Liver (tissue), 9 donors: ENCODE measurements around the gene MYBPC3. TPM values are rescaled to one million over a fixed set of nuclear protein-coding genes. Genes with fewer than 3 reads are reported as not detected.

Experiments
- DNase-seq: peaks from one replicate; pipeline ENCODE4 v3.0.0-alpha.2; 2017; ENCODE audit warnings: low spot score
- H3K27ac ChIP-seq, 2 donors: one replicate each; pipeline ENCODE4 v1.7.0; 2013; ENCODE audit warnings: inconsistent platforms in 2 of 2, low read length in 2 of 2, control low read depth in 1 of 2, low read depth in 1 of 2, mild to moderate bottlenecking in 1 of 2
- H3K27me3 ChIP-seq, 4 donors: one replicate each; pipeline versions ENCODE4 v1.6.1 to v1.7.0; 2013; ENCODE audit warnings: low read length in 3 of 4, inconsistent platforms in 1 of 4, mild to moderate bottlenecking in 1 of 4, moderate library complexity in 1 of 4; ENCODE audit not compliant: control insufficient read depth in 4 of 4, insufficient read depth in 4 of 4
- H3K36me3 ChIP-seq, 4 donors: one replicate each; pipeline versions ENCODE4 v1.6.1 to v1.7.0; 2013; ENCODE audit warnings: low read length in 3 of 4, mild to moderate bottlenecking in 3 of 4, low read depth in 1 of 4, moderate library complexity in 1 of 4; ENCODE audit not compliant: control insufficient read depth in 4 of 4, insufficient read depth in 3 of 4
- H3K4me1 ChIP-seq, 4 donors: one replicate each; pipeline versions ENCODE4 v1.6.1 to v1.7.0; 2013; ENCODE audit warnings: low read length in 3 of 4, mild to moderate bottlenecking in 3 of 4, moderate library complexity in 1 of 4; ENCODE audit not compliant: control insufficient read depth in 4 of 4, insufficient read depth in 4 of 4
- H3K4me3 ChIP-seq, 3 donors: one replicate each; pipeline versions ENCODE4 v1.6.1 to v1.7.0; 2013; ENCODE audit warnings: low read length in 3 of 3, control low read depth in 1 of 3, low read depth in 1 of 3, mild to moderate bottlenecking in 1 of 3
- H3K9ac ChIP-seq, 2 donors: one replicate each; pipeline ENCODE4 v1.7.0; 2013; ENCODE audit warnings: low read length in 2 of 2, mild to moderate bottlenecking in 2 of 2, moderate library complexity in 2 of 2, control low read depth in 1 of 2, low read depth in 1 of 2
- H3K9me3 ChIP-seq, 4 donors: one replicate each; pipeline versions ENCODE4 v1.6.1 to v1.7.0; 2013; ENCODE audit warnings: low read length in 3 of 4; ENCODE audit not compliant: control insufficient read depth in 4 of 4
- CTCF ChIP-seq: fragments of 150-350 bp; IDR thresholded peaks from 2 replicates; pipeline ENCODE4 v1.5.1; 2017; ENCODE audit warnings: improper control_type of control experiment, low read depth, low read length; ENCODE audit not compliant: missing input control
- EGR1 ChIP-seq, 2 donors: IDR thresholded peaks; 2 replicates each; pipeline ENCODE4 v1.6.1; 2016 to 2018; ENCODE audit warnings: antibody characterized with exemption in 2 of 2, low read depth in 2 of 2
- FOXA1 ChIP-seq: IDR thresholded peaks from 2 replicates; pipeline ENCODE4 v1.6.1; 2016; ENCODE audit warnings: antibody characterized with exemption
- FOXA2 ChIP-seq: IDR thresholded peaks from 2 replicates; pipeline ENCODE4 v1.6.1; 2016; ENCODE audit warnings: antibody characterized with exemption
- GABPA ChIP-seq, 2 donors: IDR thresholded peaks in 1 of 2; conservative IDR thresholded peaks in 1 of 2; 2 replicates each; pipeline ENCODE4 v1.6.1; 2016; ENCODE audit warnings: antibody characterized with exemption in 2 of 2, mild to moderate bottlenecking in 1 of 2, moderate library complexity in 1 of 2
- HNF4A ChIP-seq, 2 donors: conservative IDR thresholded peaks; 2 replicates each; pipeline ENCODE4 v1.6.1; 2016; ENCODE audit warnings: antibody characterized with exemption in 2 of 2, mild to moderate bottlenecking in 2 of 2
- JUND ChIP-seq, 2 donors: IDR thresholded peaks; 2 replicates each; pipeline ENCODE4 v1.6.1; 2016; ENCODE audit warnings: antibody characterized with exemption in 2 of 2
- NR2F2 ChIP-seq: IDR thresholded peaks from 2 replicates; pipeline ENCODE4 v1.6.1; 2016; ENCODE audit warnings: antibody characterized with exemption
- REST ChIP-seq: IDR thresholded peaks from 2 replicates; pipeline ENCODE4 v1.6.1; 2016; ENCODE audit warnings: antibody characterized with exemption, mild to moderate bottlenecking
- RXRA ChIP-seq, 2 donors: IDR thresholded peaks; 2 replicates each; pipeline ENCODE4 v1.6.1; 2017 to 2018; ENCODE audit warnings: antibody characterized with exemption in 2 of 2, mild to moderate bottlenecking in 1 of 2
- SP1 ChIP-seq: IDR thresholded peaks from 2 replicates; pipeline ENCODE4 v1.6.1; 2018; ENCODE audit warnings: antibody characterized with exemption, mild to moderate bottlenecking
- TAF1 ChIP-seq: conservative IDR thresholded peaks from 2 replicates; pipeline ENCODE4 v1.6.1; 2016; ENCODE audit warnings: antibody characterized with exemption, mild to moderate bottlenecking
- YY1 ChIP-seq: IDR thresholded peaks from 2 replicates; pipeline ENCODE4 v1.6.1; 2016; ENCODE audit warnings: antibody characterized with exemption, mild to moderate bottlenecking
- ZBTB33 ChIP-seq: IDR thresholded peaks from 2 replicates; pipeline ENCODE4 v1.6.1; 2016; ENCODE audit warnings: antibody characterized with exemption
- WGBS: extraction: QIAGEN DNeasy Blood & Tissue Kit; methylation state at CpG from one replicate; pipeline ENCODE4 v1.1.7; 2013; 5-methylcytosine and 5-hydroxymethylcytosine counted together
- polyA plus RNA-seq, 2 donors: library from polyadenylated mRNA; stranded (reverse) in 1 of 2; unstranded in 1 of 2; fragments of 200-250 nt in 1 of 2; fragments of >200 nt in 1 of 2; fragmentation: Nextera tagmentation in 1 of 2; extraction: Ambion mirVana in 1 of 2; gene quantifications; one replicate each; pipeline versions ENCODE4 v1.2.1 to v1.2.3, GENCODE V29; 2013 to 2015
- total RNA-seq, 2 donors: library from RNA; depleted of rRNA; stranded (reverse); fragments of >200 nt; gene quantifications; one replicate each; pipeline ENCODE4 v1.2.3, GENCODE V29; 2014
- donor health status: healthy.
- donor health status: healthy.
- donor health status: healthy.
- donor health status: healthy.
- donor health status: healthy.

The MYBPC3 gene
- total and polyA plus RNA-seq, 4 donors: 0.01 to 0.25 TPM; not detected in 2

- H3K9ac ChIP-seq: no peak overlapping the region
- TF ChIP-seq RXRA (IDR thresholded peaks at IDR 0.05) (peak; percentile 42 to 59), FOXA1 (no peak), FOXA2 (no peak)
- no peaks in the 10 kb centered on the region for H3K4me1 ChIP-seq
- 92% methylated on average over 15 of the region's 15 CpGs for WGBS
- no peak overlapping the region for H3K4me3 ChIP-seq
- no peaks in the 10 kb centered on the region for H3K27me3 ChIP-seq
- DNase-seq: no peak
- H3K36me3 ChIP-seq: peaks cover 10 to 80% (median 66%) of the 10 kb centered on the region in 4 donors
- no peak overlapping the region for H3K27ac ChIP-seq
- no peaks in the 10 kb centered on the region for H3K9me3 ChIP-seq
Observed at GRCh38 chr11:47289856-47290255, 62.6 kb downstream of the MYBPC3 start.

- no peak overlapping the region for H3K9ac ChIP-seq
- H3K27ac ChIP-seq: no peak overlapping the region
- no peaks in the 10 kb centered on the region for H3K27me3 ChIP-seq
- no peak for DNase-seq
- H3K4me1 ChIP-seq: no peaks in the 10 kb centered on the region
- peaks cover 17 to 84% (median 71%) of the 10 kb centered on the region in 4 donors for H3K36me3 ChIP-seq
- H3K9me3 ChIP-seq: no peaks in the 10 kb centered on the region
- WGBS: 90% methylated on average over 5 of the region's 5 CpGs
- no peak overlapping the region for H3K4me3 ChIP-seq
- no peak for TF ChIP-seq JUND (IDR thresholded peaks at IDR 0.05)
- TF ChIP-seq FOXA2: no peak
- TF ChIP-seq EGR1 (IDR thresholded peaks at IDR 0.05; ENCODE audit: low read depth in 2 of 2): no peak
- TF ChIP-seq GABPA (IDR thresholded peaks at IDR 0.05 in 1 of 2, conservative IDR thresholded peaks at IDR 0.05 in 1 of 2): no peak
- no peak for TF ChIP-seq YY1
- no peak for TF ChIP-seq HNF4A (conservative IDR thresholded peaks at IDR 0.05)
- no peak for TF ChIP-seq SP1
- TF ChIP-seq FOXA1: no peak
Observed at GRCh38 chr11:47288066-47288465, 64.4 kb downstream of the MYBPC3 start.

- no peaks in the 10 kb centered on the region for H3K27me3 ChIP-seq
- TF ChIP-seq NR2F2 (no peak), EGR1 (IDR thresholded peaks at IDR 0.05; ENCODE audit: low read depth in 2 of 2) (no peak), RXRA (IDR thresholded peaks at IDR 0.05) (no peak), SP1 (no peak), FOXA2 (no peak), CTCF (no peak), FOXA1 (no peak), HNF4A (conservative IDR thresholded peaks at IDR 0.05) (no peak), ZBTB33 (no peak), GABPA (IDR thresholded peaks at IDR 0.05 in 1 of 2, conservative IDR thresholded peaks at IDR 0.05 in 1 of 2) (no peak), REST (no peak), JUND (IDR thresholded peaks at IDR 0.05) (no peak), YY1 (no peak), TAF1 (no peak)
- H3K9ac ChIP-seq: no peak overlapping the region
- 96% methylated on average over 13 of the region's 13 CpGs for WGBS
- no peak overlapping the region for H3K4me3 ChIP-seq
- no peak for DNase-seq
- H3K9me3 ChIP-seq: no peaks in the 10 kb centered on the region
- H3K36me3 ChIP-seq: peaks cover 12 to 77% (median 63%) of the 10 kb centered on the region in 4 donors
- no peak overlapping the region for H3K27ac ChIP-seq
- H3K4me1 ChIP-seq: peaks cover 2 to 8% (median 7%) of the 10 kb centered on the region in 4 donors
Observed at GRCh38 chr11:47285969-47286770, 66.3 kb downstream of the MYBPC3 start.
